OCI-LY3 (cell line): Measurements from ENCODE around the gene ELMO2.
A peak's percentile ranks its signal among the peaks of the same experiment; 100 is the strongest.

Experiments used
- H2AFZ ChIP-seq: fragments of 200-600, 300-600 bp; shearing (Covaris generic); 2 replicates; pipeline ENCODE4 v1.6.0; 2014; ENCODE audit warnings: antibody characterized with exemption, low read depth, low read length
- H3K27ac ChIP-seq: fragments of 200-600, 300-600 bp; sonication (generic); 2 replicates; pipeline ENCODE4 v1.5.1; 2014; ENCODE audit warnings: mild to moderate bottlenecking, low read length, moderate library complexity, mixed read lengths
- H3K27me3 ChIP-seq: fragments of 200-600, 300-600 bp; sonication (generic); 2 replicates; pipeline ENCODE4 v1.6.1; 2014; ENCODE audit warnings: low read depth, low read length, mixed read lengths
- H3K36me3 ChIP-seq: fragments of 200-600, 300-600 bp; sonication (generic); replicated peaks from 2 replicates; pipeline ENCODE3; 2014; ENCODE audit warnings: low read depth, low read length, mixed read lengths
- H3K4me1 ChIP-seq: fragments of 300-600, 200-600 bp; sonication (generic); 2 replicates; pipeline ENCODE4 v1.6.1; 2014; ENCODE audit warnings: low read length, mixed read lengths
- H3K4me2 ChIP-seq: fragments of 200-600, 300-600 bp; sonication (generic); 2 replicates; pipeline ENCODE4 v1.6.1; 2014; ENCODE audit warnings: low read length, mixed read lengths
- H3K4me3 ChIP-seq: fragments of 300-600, 200-600 bp; sonication (generic); 2 replicates; pipeline ENCODE4 v1.5.1; 2014; ENCODE audit warnings: antibody characterized with exemption, mild to moderate bottlenecking, low read length, moderate library complexity
- H3K79me2 ChIP-seq: fragments of 300-600, 200-600 bp; shearing (Covaris generic); 2 replicates; pipeline ENCODE4 v1.6.1; 2014; ENCODE audit warnings: mild to moderate bottlenecking, low read length, mixed read lengths
- H3K9ac ChIP-seq: fragments of 300-600, 200-600 bp; shearing (Covaris generic); 2 replicates; pipeline ENCODE4 v1.6.0; 2014; ENCODE audit warnings: mild to moderate bottlenecking, low read length, moderate library complexity
- H3K9me3 ChIP-seq: fragments of 200-600, 300-600 bp; shearing (Covaris generic); 2 replicates; pipeline ENCODE4 v1.6.1; 2014; ENCODE audit warnings: low read length, mixed read lengths; ENCODE audit not compliant: insufficient read depth
- H4K20me1 ChIP-seq: fragments of 200-600, 300-600 bp; sonication (generic); 2 replicates; pipeline ENCODE4 v1.6.1; 2016; ENCODE audit warnings: low read length, mixed read lengths; ENCODE audit not compliant: insufficient read depth
- EZH2phosphoT487 ChIP-seq: fragments of 200-600 bp; shearing (Covaris generic); IDR thresholded peaks from 2 replicates; pipeline ENCODE4 v1.6.1; 2018; ENCODE audit warnings: antibody characterized with exemption, mixed run types, low read depth
- TF ChIP-seq, protein P1 (sequence below): fragments of 200-600, 300-600 bp; sonication (generic); IDR thresholded peaks from 2 replicates; pipeline ENCODE4 v1.5.1; 2014; ENCODE audit warnings: antibody characterized with exemption, low read length, low read depth

Gene ELMO2

DNA sequence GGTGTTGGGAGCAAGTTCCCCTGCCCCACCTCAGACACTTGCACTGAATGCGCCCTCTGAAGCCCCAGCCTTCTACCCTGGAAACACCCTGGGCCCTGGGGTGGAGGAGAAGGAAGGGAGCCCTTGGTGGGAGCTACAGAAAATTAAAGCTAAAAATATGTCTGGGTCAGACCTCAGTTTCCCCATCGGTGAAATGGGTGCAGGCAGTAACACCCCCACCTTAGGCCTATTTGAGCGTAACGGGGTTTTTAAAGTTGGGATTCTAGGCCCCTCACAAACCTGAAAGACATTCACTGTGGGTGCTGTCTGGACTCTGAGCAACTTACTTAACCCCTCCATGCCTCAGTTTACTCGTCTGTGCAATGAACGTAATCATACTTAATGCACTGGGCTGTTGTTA lies 78.9 kb downstream of the ELMO2 start:
- Histone ChIP-seq H3K36me3 (no peaks in the 10 kb centered on the region), H3K27me3 (peaks cover 50% of the 10 kb centered on the region), H3K9me3 (no peaks in the 10 kb centered on the region), H3K9ac (no peak overlapping the region), H3K4me2 (no peak overlapping the region), H4K20me1 (no peaks in the 10 kb centered on the region), H3K4me3 (no peak overlapping the region), H3K4me1 (no peaks in the 10 kb centered on the region), H3K79me2 (no peaks in the 10 kb centered on the region), H3K27ac (no peak overlapping the region), H2AFZ (no peak overlapping the region)
- TF ChIP-seq, protein P1, sequence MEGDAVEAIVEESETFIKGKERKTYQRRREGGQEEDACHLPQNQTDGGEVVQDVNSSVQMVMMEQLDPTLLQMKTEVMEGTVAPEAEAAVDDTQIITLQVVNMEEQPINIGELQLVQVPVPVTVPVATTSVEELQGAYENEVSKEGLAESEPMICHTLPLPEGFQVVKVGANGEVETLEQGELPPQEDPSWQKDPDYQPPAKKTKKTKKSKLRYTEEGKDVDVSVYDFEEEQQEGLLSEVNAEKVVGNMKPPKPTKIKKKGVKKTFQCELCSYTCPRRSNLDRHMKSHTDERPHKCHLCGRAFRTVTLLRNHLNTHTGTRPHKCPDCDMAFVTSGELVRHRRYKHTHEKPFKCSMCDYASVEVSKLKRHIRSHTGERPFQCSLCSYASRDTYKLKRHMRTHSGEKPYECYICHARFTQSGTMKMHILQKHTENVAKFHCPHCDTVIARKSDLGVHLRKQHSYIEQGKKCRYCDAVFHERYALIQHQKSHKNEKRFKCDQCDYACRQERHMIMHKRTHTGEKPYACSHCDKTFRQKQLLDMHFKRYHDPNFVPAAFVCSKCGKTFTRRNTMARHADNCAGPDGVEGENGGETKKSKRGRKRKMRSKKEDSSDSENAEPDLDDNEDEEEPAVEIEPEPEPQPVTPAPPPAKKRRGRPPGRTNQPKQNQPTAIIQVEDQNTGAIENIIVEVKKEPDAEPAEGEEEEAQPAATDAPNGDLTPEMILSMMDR: no peak
- TF ChIP-seq EZH2phosphoT487: no peak

DNA sequence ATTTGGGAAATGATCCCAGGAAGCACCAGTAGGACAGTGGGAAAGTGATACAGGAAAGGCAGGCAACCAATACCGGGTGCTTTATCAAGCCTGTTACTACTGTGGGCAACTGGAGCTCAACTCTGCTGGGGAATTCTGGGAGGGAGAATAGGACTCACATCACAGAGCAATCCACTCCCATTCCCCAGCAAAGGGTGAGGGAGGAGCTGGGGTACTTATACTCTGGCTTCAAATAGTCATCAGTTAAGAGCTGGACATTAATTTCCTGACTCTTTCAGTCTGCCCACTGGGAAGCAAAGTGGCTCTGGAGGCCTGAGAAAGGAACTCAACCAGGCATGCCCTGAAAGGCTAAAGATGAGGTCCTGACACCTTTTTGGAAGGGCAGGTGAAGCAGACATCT lies 80.6 kb downstream of the ELMO2 start:
- peaks cover 61% of the 10 kb centered on the region for H3K27me3 ChIP-seq
- H3K4me3 ChIP-seq: no peak overlapping the region
- no peaks in the 10 kb centered on the region for H3K79me2 ChIP-seq
- no peaks in the 10 kb centered on the region for H3K9me3 ChIP-seq
- no peaks in the 10 kb centered on the region for H4K20me1 ChIP-seq
- H3K27ac ChIP-seq: no peak overlapping the region
- H3K4me1 ChIP-seq: no peaks in the 10 kb centered on the region
- no peaks in the 10 kb centered on the region for H3K36me3 ChIP-seq
- H3K9ac ChIP-seq: no peak overlapping the region
- no peak overlapping the region for H3K4me2 ChIP-seq
- no peak overlapping the region for H2AFZ ChIP-seq
- no peak for TF ChIP-seq EZH2phosphoT487

DNA sequence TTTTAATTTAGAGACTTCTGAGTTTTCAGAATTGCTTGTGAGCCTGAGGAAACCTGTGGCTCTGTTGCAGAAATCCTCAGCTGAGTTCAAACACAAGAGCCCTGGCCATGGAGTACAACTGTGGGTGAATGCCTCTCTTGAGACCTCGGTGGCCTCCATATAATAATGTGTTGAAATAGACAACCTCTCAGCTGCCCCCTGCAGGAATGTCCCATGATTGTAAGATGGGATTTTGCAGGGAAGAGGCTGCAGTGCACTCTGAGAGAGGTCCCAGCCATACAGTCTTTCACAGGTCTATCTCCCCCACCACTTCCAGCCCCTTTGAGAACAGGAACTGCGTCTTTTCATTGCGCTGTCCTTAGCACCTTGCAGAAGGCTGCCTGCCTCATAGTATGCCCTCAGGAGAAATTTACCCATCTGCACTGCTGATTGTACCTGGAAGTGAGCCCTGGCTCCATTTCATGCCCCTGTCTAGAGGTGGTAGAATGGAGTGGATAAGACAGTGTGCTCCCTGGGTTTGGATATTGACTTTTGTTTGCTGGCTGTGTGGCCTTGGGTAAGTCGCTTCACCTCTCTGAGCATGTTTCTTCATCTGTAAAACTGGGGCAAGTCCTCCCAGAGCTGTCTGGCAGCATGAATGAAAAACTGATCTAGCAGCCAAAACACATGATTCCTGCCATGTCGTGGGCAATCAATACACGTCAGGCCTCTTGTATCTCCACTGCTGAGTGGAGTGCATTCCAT lies 81.3 kb downstream of the ELMO2 start:
- Histone ChIP-seq H3K4me3 (no peak overlapping the region), H4K20me1 (no peaks in the 10 kb centered on the region), H3K4me1 (no peaks in the 10 kb centered on the region), H2AFZ (no peak overlapping the region), H3K9ac (no peak overlapping the region), H3K27me3 (peaks cover 62% of the 10 kb centered on the region), H3K27ac (no peak overlapping the region), H3K36me3 (no peaks in the 10 kb centered on the region), H3K4me2 (no peak overlapping the region), H3K79me2 (no peaks in the 10 kb centered on the region), H3K9me3 (no peaks in the 10 kb centered on the region)
- TF ChIP-seq, protein P1: peak; percentile 42
- TF ChIP-seq EZH2phosphoT487: no peak

DNA sequence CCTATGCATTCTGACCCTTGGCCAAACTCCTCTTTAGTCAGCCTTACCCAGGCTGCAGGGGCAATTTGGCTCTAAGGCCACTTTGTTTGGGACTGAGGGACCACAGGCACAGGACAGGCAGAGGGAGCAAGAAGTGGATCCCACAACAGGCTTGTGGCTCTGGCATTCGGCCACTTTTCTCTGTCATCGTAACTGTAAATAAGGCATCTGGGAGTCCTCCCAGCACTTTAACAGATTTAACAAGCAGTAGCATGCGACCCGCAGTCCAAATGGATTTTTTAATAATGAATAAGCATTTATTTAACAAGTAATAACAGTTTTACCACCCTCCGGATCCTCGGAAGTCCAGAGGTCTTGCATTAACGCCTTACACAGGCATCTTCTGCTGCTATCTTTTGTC lies 82.0 kb downstream of the ELMO2 start:
- Histone ChIP-seq H3K9ac (no peak overlapping the region), H3K4me2 (no peak overlapping the region), H3K4me3 (no peak overlapping the region), H3K36me3 (no peaks in the 10 kb centered on the region), H4K20me1 (no peaks in the 10 kb centered on the region), H3K79me2 (no peaks in the 10 kb centered on the region), H3K4me1 (no peaks in the 10 kb centered on the region), H3K27ac (no peak overlapping the region), H3K9me3 (no peaks in the 10 kb centered on the region), H2AFZ (no peak overlapping the region), H3K27me3 (peaks cover 69% of the 10 kb centered on the region)
- TF ChIP-seq, protein P1: no peak
- no peak for TF ChIP-seq EZH2phosphoT487
